Measurements from ENCODE around the gene DLG1.

DNA sequence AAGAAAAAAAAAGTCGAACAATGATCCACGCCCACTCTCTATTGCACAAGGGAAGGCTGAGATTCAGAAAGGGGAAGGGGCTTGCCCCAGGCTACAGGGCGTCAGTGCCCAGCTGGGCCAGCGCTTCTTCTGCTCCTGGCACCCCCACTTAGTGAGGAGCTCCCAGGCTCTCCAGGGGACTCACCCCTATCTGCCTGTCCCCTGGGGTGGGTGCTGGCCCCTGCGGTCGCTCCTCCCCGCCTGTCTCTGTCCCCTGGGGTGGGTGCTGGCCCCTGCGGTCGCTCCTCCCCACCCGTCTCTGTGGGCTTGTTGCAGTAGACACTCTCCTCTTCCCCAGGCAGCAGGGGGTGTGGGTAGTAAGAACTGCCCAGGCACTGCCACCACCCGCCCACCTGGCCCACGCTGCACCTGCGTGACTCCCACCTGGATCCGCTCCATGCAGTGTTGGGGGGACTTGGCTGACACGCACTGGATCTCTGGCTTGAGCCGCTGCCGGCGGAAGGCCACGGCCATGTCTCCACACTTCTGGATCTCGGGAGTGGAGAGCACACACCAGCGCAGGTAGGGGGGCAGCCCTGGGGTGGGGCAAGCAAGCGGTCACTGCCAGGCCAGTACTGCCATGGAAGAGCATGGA, 283.4 kb downstream of the DLG1 start:
- TF ChIP-seq, protein P1, sequence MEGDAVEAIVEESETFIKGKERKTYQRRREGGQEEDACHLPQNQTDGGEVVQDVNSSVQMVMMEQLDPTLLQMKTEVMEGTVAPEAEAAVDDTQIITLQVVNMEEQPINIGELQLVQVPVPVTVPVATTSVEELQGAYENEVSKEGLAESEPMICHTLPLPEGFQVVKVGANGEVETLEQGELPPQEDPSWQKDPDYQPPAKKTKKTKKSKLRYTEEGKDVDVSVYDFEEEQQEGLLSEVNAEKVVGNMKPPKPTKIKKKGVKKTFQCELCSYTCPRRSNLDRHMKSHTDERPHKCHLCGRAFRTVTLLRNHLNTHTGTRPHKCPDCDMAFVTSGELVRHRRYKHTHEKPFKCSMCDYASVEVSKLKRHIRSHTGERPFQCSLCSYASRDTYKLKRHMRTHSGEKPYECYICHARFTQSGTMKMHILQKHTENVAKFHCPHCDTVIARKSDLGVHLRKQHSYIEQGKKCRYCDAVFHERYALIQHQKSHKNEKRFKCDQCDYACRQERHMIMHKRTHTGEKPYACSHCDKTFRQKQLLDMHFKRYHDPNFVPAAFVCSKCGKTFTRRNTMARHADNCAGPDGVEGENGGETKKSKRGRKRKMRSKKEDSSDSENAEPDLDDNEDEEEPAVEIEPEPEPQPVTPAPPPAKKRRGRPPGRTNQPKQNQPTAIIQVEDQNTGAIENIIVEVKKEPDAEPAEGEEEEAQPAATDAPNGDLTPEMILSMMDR (IDR thresholded peaks at IDR 0.05; ENCODE audit: low read depth, low read length, missing input control): no peak
- TF ChIP-seq SP1 (IDR thresholded peaks at IDR 0.05): no peak
- no peak for TF ChIP-seq RAD21 (IDR thresholded peaks at IDR 0.05)
- TF ChIP-seq, protein P2, sequence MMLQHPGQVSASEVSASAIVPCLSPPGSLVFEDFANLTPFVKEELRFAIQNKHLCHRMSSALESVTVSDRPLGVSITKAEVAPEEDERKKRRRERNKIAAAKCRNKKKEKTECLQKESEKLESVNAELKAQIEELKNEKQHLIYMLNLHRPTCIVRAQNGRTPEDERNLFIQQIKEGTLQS (IDR thresholded peaks at IDR 0.05): no peak
- TF ChIP-seq GABPA (IDR thresholded peaks at IDR 0.05 in 1 of 2, conservative IDR thresholded peaks at IDR 0.05 in 1 of 2): no peak
- no peak for TF ChIP-seq JUND (IDR thresholded peaks at IDR 0.05)
- no peak for TF ChIP-seq REST (IDR thresholded peaks at IDR 0.05)
- no peak for TF ChIP-seq MAX (IDR thresholded peaks at IDR 0.05)
- no peak for TF ChIP-seq TAF1 (conservative IDR thresholded peaks at IDR 0.05)
- no peak for TF ChIP-seq YY1 (IDR thresholded peaks at IDR 0.05)
- TF ChIP-seq, protein P3, sequence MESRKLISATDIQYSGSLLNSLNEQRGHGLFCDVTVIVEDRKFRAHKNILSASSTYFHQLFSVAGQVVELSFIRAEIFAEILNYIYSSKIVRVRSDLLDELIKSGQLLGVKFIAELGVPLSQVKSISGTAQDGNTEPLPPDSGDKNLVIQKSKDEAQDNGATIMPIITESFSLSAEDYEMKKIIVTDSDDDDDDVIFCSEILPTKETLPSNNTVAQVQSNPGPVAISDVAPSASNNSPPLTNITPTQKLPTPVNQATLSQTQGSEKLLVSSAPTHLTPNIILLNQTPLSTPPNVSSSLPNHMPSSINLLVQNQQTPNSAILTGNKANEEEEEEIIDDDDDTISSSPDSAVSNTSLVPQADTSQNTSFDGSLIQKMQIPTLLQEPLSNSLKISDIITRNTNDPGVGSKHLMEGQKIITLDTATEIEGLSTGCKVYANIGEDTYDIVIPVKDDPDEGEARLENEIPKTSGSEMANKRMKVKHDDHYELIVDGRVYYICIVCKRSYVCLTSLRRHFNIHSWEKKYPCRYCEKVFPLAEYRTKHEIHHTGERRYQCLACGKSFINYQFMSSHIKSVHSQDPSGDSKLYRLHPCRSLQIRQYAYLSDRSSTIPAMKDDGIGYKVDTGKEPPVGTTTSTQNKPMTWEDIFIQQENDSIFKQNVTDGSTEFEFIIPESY (IDR thresholded peaks at IDR 0.05): no peak
- TF ChIP-seq NR2F2 (IDR thresholded peaks at IDR 0.05): no peak

Measured in liver (tissue), 3 donors.